GM12878 (cell line): ENCODE measurements around the gene SRP14. TPM values are rescaled to one million over a fixed set of nuclear protein-coding genes. Genes with fewer than 3 reads are reported as not detected.

ENCODE experiments used
- CHD2 ChIP-seq: IDR thresholded peaks from 2 replicates; pipeline ENCODE4 v1.6.1; 2011; ENCODE audit warnings: low read depth, low read length, improper control_type of control experiment, borderline replicate concordance
- CUX1 ChIP-seq: IDR thresholded peaks from 2 replicates; pipeline ENCODE4 v1.6.1; 2012; ENCODE audit warnings: improper control_type of control experiment, low read depth, low read length; ENCODE audit not compliant: insufficient replicate concordance
- EP300 ChIP-seq, 2 experiments: fragments of 150-350 bp in 1 of 2; IDR thresholded peaks; 2 replicates each; pipeline ENCODE4 v1.6.1; 2011 to 2012; ENCODE audit warnings: low read depth in 2 of 2, low read length in 2 of 2, borderline replicate concordance in 1 of 2, improper control_type of control experiment in 1 of 2, inconsistent platforms in 1 of 2; ENCODE audit not compliant: control insufficient read depth in 1 of 2
- HDAC2 ChIP-seq: fragments of 200-600 bp; sonication (generic); IDR thresholded peaks from 2 replicates; pipeline ENCODE4 v1.6.1; 2017
- MLLT1 ChIP-seq: fragments of 450-650 bp; IDR thresholded peaks from 2 replicates; pipeline ENCODE4 v1.6.1; 2016; ENCODE audit warnings: mild to moderate bottlenecking
- NFYB ChIP-seq: IDR thresholded peaks from 2 replicates; pipeline ENCODE4 v1.6.1; 2011; ENCODE audit warnings: low read depth, mild to moderate bottlenecking, low read length, improper control_type of control experiment, moderate library complexity; ENCODE audit not compliant: insufficient read depth
- RAD21 ChIP-seq: IDR thresholded peaks from 2 replicates; pipeline ENCODE4 v1.6.1; 2011; ENCODE audit warnings: mild to moderate bottlenecking, low read depth, low read length, moderate library complexity; ENCODE audit not compliant: insufficient read depth
- RELA ChIP-seq: fragments of 450-650 bp; IDR thresholded peaks from 2 replicates; pipeline ENCODE4 v1.8.0; 2014; ENCODE audit warnings: borderline replicate concordance; ENCODE audit not compliant: partially characterized antibody
- SP1 ChIP-seq: IDR thresholded peaks from one replicate; pipeline ENCODE4 v1.6.1; 2011; ENCODE audit warnings: low read depth, low read length
- ZBTB33 ChIP-seq: fragments of 450-650 bp; IDR thresholded peaks from 2 replicates; pipeline ENCODE4 v1.6.1; 2017; ENCODE audit warnings: mild to moderate bottlenecking
- polyA plus RNA-seq, 11 experiments: library from polyadenylated mRNA; depleted of rRNA in 4 of 11; unstranded in 6 of 11; stranded (reverse) in 5 of 11; fragments of >200 nt; fragmentation: Nextera tagmentation in 4 of 11; fragmentation: Illumina TruSeq in 1 of 11; extraction: Ambion mirVana in 4 of 11; extraction: Trizol in 1 of 11; gene quantifications; 1 replicate in 1 of 11; 2 replicates in 10 of 11; pipeline versions ENCODE4 v1.2.1 to v1.2.3, GENCODE V29; 2011 to 2016; ENCODE audit warnings: inconsistent platforms in 2 of 11, missing spikeins in 2 of 11, low read depth in 1 of 11
- total RNA-seq, 4 experiments: library from RNA; depleted of rRNA in 3 of 4; stranded (reverse); fragments of >200 nt in 3 of 4; fragmentation: Illumina TruSeq in 1 of 4; extraction: Trizol in 1 of 4; gene quantifications; 2 replicates each; pipeline versions ENCODE4 v1.2.1 to v1.2.3, GENCODE V29; 2013 to 2021

Gene SRP14
- total and polyA plus RNA-seq, 10 of the 15 experiments (the other 5 are each of a cell fraction or from before 2014, with no cell fraction given) = 141 to 1,182 (median 493) TPM

GRCh38 chr15:40054855-40055575 is 16.0 kb upstream of the SRP14 start (continued):
- TF ChIP-seq CHD2 (no peak; the same call in 1 of the 2 replicates), RELA (no peak), RAD21 (0 out of 2 replicates have a peak, but pooled peaks have one; percentile 18), HDAC2 (no peak), SP1 (peak; percentile 61), CUX1 (no peak), ZBTB33 (no peak), MLLT1 (peak; percentile 96; the same call in 1 of the 2 replicates), EP300 (IDR thresholded peaks at IDR 0.05; ENCODE audit: borderline replicate concordance in 1 of 2, control insufficient read depth in 1 of 2, low read depth in 2 of 2, low read length in 2 of 2) (no peak; a peak in 1 of 4 replicates), NFYB (no peak)
